IMR-90 (cell line): ENCODE measurements around the gene SLC18B1. TPM values are rescaled to one million over a fixed set of nuclear protein-coding genes. Genes with fewer than 3 reads are reported as not detected.

Source experiments
- ATAC-seq: fragments of 200-7000 bp; cut with Tn5 transposase; 2 replicates; pipeline ENCODE4 v1.9.1; 2020; ENCODE audit warnings: low read depth, mild to moderate bottlenecking, moderate library complexity
- BruUV-seq: library from RNA; stranded (reverse); fragments of 400-500 nt; replicated peaks from 2 replicates; lab custom pipeline; 2021; lab: Mats Ljungman, UMichigan
- CTCF ChIA-PET: fragments of 300-600 bp; formaldehyde crosslinking; extraction: SDS; loops from one replicate; lab custom pipeline; 2021; ENCODE audit warnings: antibody characterized with exemption; lab: Yijun Ruan, JAX
- POLR2A ChIA-PET: fragments of 300-600 bp; sonication (Branson Sonifier 250); formaldehyde crosslinking; loops from one replicate; lab custom pipeline; 2022; ENCODE audit warnings: antibody characterized with exemption; ENCODE audit not compliant: unreplicated experiment; lab: Charles Lee
- DNase-seq: peaks from one replicate; pipeline ENCODE4 v3.0.0; 2013
- H2AFZ ChIP-seq: replicated peaks from 2 replicates; pipeline ENCODE3; 2013; ENCODE audit warnings: low read length, mild to moderate bottlenecking; ENCODE audit not compliant: poor library complexity
- H2AK5ac ChIP-seq: 2 replicates; pipeline ENCODE4 v1.6.1; 2013; ENCODE audit warnings: low read depth, low read length, inconsistent platforms
- H2AK9ac ChIP-seq: replicated peaks from 2 replicates; pipeline ENCODE3; 2013; ENCODE audit warnings: mild to moderate bottlenecking, low read depth, low read length, moderate library complexity; ENCODE audit not compliant: poor library complexity
- H2BK120ac ChIP-seq: 2 replicates; pipeline ENCODE4 v1.6.1; 2013; ENCODE audit warnings: low read depth, low read length, inconsistent platforms
- H2BK15ac ChIP-seq: 3 replicates; pipeline ENCODE4 v1.6.1; 2013; ENCODE audit warnings: low read depth, low read length, inconsistent platforms
- H2BK20ac ChIP-seq: 2 replicates; pipeline ENCODE4 v1.6.1; 2013; ENCODE audit warnings: low read depth, mild to moderate bottlenecking, inconsistent platforms, low read length, moderate library complexity
- H2BK5ac ChIP-seq: 2 replicates; pipeline ENCODE4 v1.6.1; 2013; ENCODE audit warnings: mild to moderate bottlenecking, low read depth, low read length, inconsistent platforms; ENCODE audit not compliant: poor library complexity, severe bottlenecking
- H3K14ac ChIP-seq: replicated peaks from 2 replicates; pipeline ENCODE4 v1.6.1; 2013; ENCODE audit warnings: low read depth, low read length, inconsistent platforms
- H3K18ac ChIP-seq: 2 replicates; pipeline ENCODE4 v1.6.1; 2013; ENCODE audit warnings: low read depth, low read length, control low read depth
- H3K23ac ChIP-seq: 2 replicates; pipeline ENCODE4 v1.6.1; 2013; ENCODE audit warnings: low read depth, low read length, inconsistent platforms
- H3K27ac ChIP-seq: 2 replicates; pipeline ENCODE4 v1.5.1; 2013; ENCODE audit warnings: mild to moderate bottlenecking, control low read depth, low read length; ENCODE audit not compliant: insufficient read depth
- H3K27me3 ChIP-seq: 2 replicates; pipeline ENCODE4 v1.6.1; 2013; ENCODE audit warnings: low read length; ENCODE audit not compliant: control insufficient read depth, insufficient read depth
- H3K36me3 ChIP-seq: 2 replicates; pipeline ENCODE4 v1.6.1; 2013; ENCODE audit warnings: low read length, mixed read lengths; ENCODE audit not compliant: control insufficient read depth, insufficient read depth
- H3K4ac ChIP-seq: 2 replicates; pipeline ENCODE4 v1.6.1; 2013; ENCODE audit warnings: low read depth, low read length, inconsistent platforms
- H3K4me1 ChIP-seq: 2 replicates; pipeline ENCODE4 v1.6.1; 2013; ENCODE audit warnings: low read length, mixed read lengths; ENCODE audit not compliant: control insufficient read depth, insufficient read depth
- H3K4me2 ChIP-seq: 2 replicates; pipeline ENCODE4 v1.6.1; 2013; ENCODE audit warnings: low read depth, mild to moderate bottlenecking, control low read depth, low read length, moderate library complexity
- H3K4me3 ChIP-seq: 2 replicates; pipeline ENCODE4 v1.5.1; 2013; ENCODE audit warnings: low read depth, mild to moderate bottlenecking, control low read depth, low read length, moderate library complexity; ENCODE audit not compliant: insufficient read depth
- H3K56ac ChIP-seq: 2 replicates; pipeline ENCODE4 v1.6.1; 2013; ENCODE audit warnings: low read length, inconsistent platforms; ENCODE audit not compliant: insufficient read depth; ENCODE audit errors: extremely low read depth
- H3K79me1 ChIP-seq, 2 experiments: 2 replicates each; pipeline ENCODE4 v1.6.1; 2013; ENCODE audit warnings: low read length in 2 of 2, inconsistent platforms in 1 of 2, low read depth in 1 of 2
- H3K9ac ChIP-seq: 2 replicates; pipeline ENCODE4 v1.6.1; 2013; ENCODE audit warnings: low read depth, low read length, control low read depth
- H3K9me1 ChIP-seq: 2 replicates; pipeline ENCODE4 v1.6.1; 2013; ENCODE audit warnings: low read length, inconsistent platforms; ENCODE audit not compliant: insufficient read depth
- H3K9me3 ChIP-seq: 2 replicates; pipeline ENCODE4 v1.6.1; 2013; ENCODE audit warnings: low read length; ENCODE audit not compliant: control insufficient read depth, insufficient read depth
- H4K20me1 ChIP-seq: 2 replicates; pipeline ENCODE4 v1.6.1; 2013; ENCODE audit warnings: low read length, inconsistent platforms; ENCODE audit not compliant: insufficient read depth
- H4K5ac ChIP-seq: 2 replicates; pipeline ENCODE4 v1.6.1; 2013; ENCODE audit warnings: mild to moderate bottlenecking, low read depth, low read length, control low read depth
- H4K8ac ChIP-seq, 2 experiments: 2 replicates each; pipeline ENCODE4 v1.6.1; 2013; ENCODE audit warnings: low read depth in 2 of 2, low read length in 2 of 2, control low read depth in 1 of 2, inconsistent platforms in 1 of 2
- H4K91ac ChIP-seq: 2 replicates; pipeline ENCODE4 v1.6.1; 2013; ENCODE audit warnings: low read depth, low read length, inconsistent platforms; ENCODE audit not compliant: insufficient read depth
- BHLHE40 ChIP-seq: fragments of 150-350 bp; IDR thresholded peaks from 2 replicates; pipeline ENCODE4 v1.6.1; 2016; ENCODE audit warnings: mild to moderate bottlenecking, low read depth, low read length
- CEBPB ChIP-seq: IDR thresholded peaks from 2 replicates; pipeline ENCODE4 v1.6.1; 2012; ENCODE audit warnings: low read depth, low read length, improper control_type of control experiment
- CHD1 ChIP-seq: IDR thresholded peaks from 2 replicates; pipeline ENCODE4 v1.6.1; 2012; ENCODE audit warnings: low read depth, low read length, improper control_type of control experiment
- ELK1 ChIP-seq: fragments of 150-350 bp; IDR thresholded peaks from 2 replicates; pipeline ENCODE4 v1.6.1; 2016; ENCODE audit warnings: low read depth, mild to moderate bottlenecking, low read length, moderate library complexity, borderline replicate concordance
- FOS ChIP-seq: fragments of 150-350 bp; IDR thresholded peaks from 2 replicates; pipeline ENCODE4 v1.6.1; 2016; ENCODE audit warnings: low read depth, low read length
- MAFK ChIP-seq: IDR thresholded peaks from 2 replicates; pipeline ENCODE4 v1.6.1; 2012; ENCODE audit warnings: low read depth, low read length, improper control_type of control experiment
- MAZ ChIP-seq: IDR thresholded peaks from 2 replicates; pipeline ENCODE4 v1.6.1; 2012; ENCODE audit warnings: low read depth, mild to moderate bottlenecking, low read length, improper control_type of control experiment, moderate library complexity, borderline replicate concordance
- MXI1 ChIP-seq: IDR thresholded peaks from 2 replicates; pipeline ENCODE4 v1.6.1; 2012; ENCODE audit warnings: low read depth, mild to moderate bottlenecking, low read length, moderate library complexity, borderline replicate concordance
- NFE2L2 ChIP-seq: fragments of 150-350 bp; IDR thresholded peaks from 2 replicates; pipeline ENCODE4 v1.6.1; 2016; ENCODE audit warnings: low read depth, mild to moderate bottlenecking, low read length
- POLR2A ChIP-seq: IDR thresholded peaks from 2 replicates; pipeline ENCODE4 v1.6.1; 2012; ENCODE audit warnings: mild to moderate bottlenecking, low read depth, low read length
- RCOR1 ChIP-seq: IDR thresholded peaks from 2 replicates; pipeline ENCODE4 v1.6.1; 2012; ENCODE audit warnings: mild to moderate bottlenecking, low read length, improper control_type of control experiment; ENCODE audit not compliant: insufficient replicate concordance
- RFX5 ChIP-seq: IDR thresholded peaks from 2 replicates; pipeline ENCODE4 v1.8.0; 2012; ENCODE audit warnings: low read depth, mild to moderate bottlenecking, low read length, moderate library complexity
- SMC3 ChIP-seq: fragments of 150-350 bp; IDR thresholded peaks from 2 replicates; pipeline ENCODE4 v1.6.1; 2016; ENCODE audit warnings: low read depth, mild to moderate bottlenecking, antibody characterized with exemption, low read length, moderate library complexity
- WGBS, 2 experiments: methylation state at CpG; one replicate each; pipeline versions ENCODE4 v1.1.5 to v1.1.7; 2013; ENCODE audit warnings: missing lambda C conversion rate in 2 of 2; ENCODE audit not compliant: insufficient read length in 1 of 2; ENCODE audit errors: extremely low coverage in 2 of 2; 5-methylcytosine and 5-hydroxymethylcytosine counted together
- dilution Hi-C: fragments of 300-500 bp; cut with HindIII; formaldehyde crosslinking; loops from one replicate; pipeline ENCODE4 v1.14.3; 2018; ENCODE audit warnings: low sequenced_read_pairs; ENCODE audit not compliant: unreplicated experiment
- in situ Hi-C: fragments of 300-500 bp; cut with MboI; formaldehyde crosslinking; loops from 3 replicates; pipeline ENCODE4 v1.14.3; 2019; ENCODE audit warnings: low sequenced_read_pairs, inconsistent platforms, mixed read lengths
- intact Hi-C: fragments of 100-400 bp; cut with micrococcal nuclease; formaldehyde crosslinking; loops from 2 replicates; pipeline ENCODE4 v1.10.0; 2022
- polyA plus RNA-seq, 3 experiments: library from polyadenylated mRNA; depleted of rRNA; stranded (reverse); fragments of >200 nt; gene quantifications; 2 replicates each; pipeline ENCODE4 v1.2.3, GENCODE V29; 2012; ENCODE audit warnings: low replicate concordance in 1 of 3
- total RNA-seq: library from RNA; depleted of rRNA; stranded (reverse); fragments of >200 nt; gene quantifications from 2 replicates; pipeline ENCODE4 v1.2.3, GENCODE V29; 2012
- TF ChIP-seq, protein P1 (sequence below): conservative IDR thresholded peaks from 2 replicates; pipeline ENCODE4 v1.5.1; 2012; ENCODE audit warnings: mild to moderate bottlenecking, low read depth, low read length, improper control_type of control experiment
- TF ChIP-seq, protein P2 (sequence below): fragments of 150-350 bp; IDR thresholded peaks from 2 replicates; pipeline ENCODE4 v1.6.1; 2017; ENCODE audit warnings: mild to moderate bottlenecking, antibody characterized with exemption, low read length, low read depth

Gene SLC18B1
- total and polyA plus RNA-seq, 2 of the 4 experiments (the other 2 are of a cell fraction) = 2.4 to 2.5 TPM

DNA sequence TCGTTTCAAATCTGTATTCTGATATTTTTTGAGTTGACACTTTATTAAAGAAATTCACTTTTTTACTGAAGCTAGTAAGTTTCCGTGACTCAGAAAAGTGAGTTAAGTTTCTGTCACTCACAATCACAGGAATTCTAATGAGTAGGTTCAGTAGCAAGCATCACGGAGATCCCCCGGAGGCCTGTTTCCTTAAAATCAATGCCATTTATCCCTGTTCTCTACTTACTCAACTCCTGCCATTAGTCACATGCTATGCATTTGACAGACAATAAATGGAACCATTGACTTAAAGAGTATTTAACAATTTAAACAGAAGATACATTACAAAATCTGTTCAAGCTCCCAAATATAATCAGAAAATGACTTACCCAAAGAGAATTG, 9.1 kb downstream of the SLC18B1 start:
- Histone ChIP-seq H3K14ac (no peak overlapping the region), H2AK5ac (no peak overlapping the region), H3K4me2 (no peak overlapping the region), H3K9ac (no peak overlapping the region), H3K27me3 (no peaks in the 10 kb centered on the region), H3K18ac (no peak overlapping the region), H4K8ac (no peak overlapping the region), H3K4ac (no peak overlapping the region), H3K9me3 (no peaks in the 10 kb centered on the region), H4K5ac (no peak overlapping the region), H2BK20ac (no peak overlapping the region), H3K27ac (no peak overlapping the region), H3K23ac (no peak overlapping the region), H4K91ac (no peak overlapping the region), H4K20me1 (no peaks in the 10 kb centered on the region), H2BK120ac (no peak overlapping the region), H2BK15ac (no peak overlapping the region), H3K4me3 (no peak overlapping the region), H3K36me3 (peaks cover 8% of the 10 kb centered on the region; the same call in 1 of the 2 replicates), H2AK9ac (no peak overlapping the region), H2BK5ac (no peak overlapping the region), H2AFZ (no peak overlapping the region), H3K4me1 (no peaks in the 10 kb centered on the region), H3K9me1 (no peaks in the 10 kb centered on the region), H3K56ac (no peak overlapping the region), H3K79me1 (no peaks in the 10 kb centered on the region)
- TF ChIP-seq, protein P1, sequence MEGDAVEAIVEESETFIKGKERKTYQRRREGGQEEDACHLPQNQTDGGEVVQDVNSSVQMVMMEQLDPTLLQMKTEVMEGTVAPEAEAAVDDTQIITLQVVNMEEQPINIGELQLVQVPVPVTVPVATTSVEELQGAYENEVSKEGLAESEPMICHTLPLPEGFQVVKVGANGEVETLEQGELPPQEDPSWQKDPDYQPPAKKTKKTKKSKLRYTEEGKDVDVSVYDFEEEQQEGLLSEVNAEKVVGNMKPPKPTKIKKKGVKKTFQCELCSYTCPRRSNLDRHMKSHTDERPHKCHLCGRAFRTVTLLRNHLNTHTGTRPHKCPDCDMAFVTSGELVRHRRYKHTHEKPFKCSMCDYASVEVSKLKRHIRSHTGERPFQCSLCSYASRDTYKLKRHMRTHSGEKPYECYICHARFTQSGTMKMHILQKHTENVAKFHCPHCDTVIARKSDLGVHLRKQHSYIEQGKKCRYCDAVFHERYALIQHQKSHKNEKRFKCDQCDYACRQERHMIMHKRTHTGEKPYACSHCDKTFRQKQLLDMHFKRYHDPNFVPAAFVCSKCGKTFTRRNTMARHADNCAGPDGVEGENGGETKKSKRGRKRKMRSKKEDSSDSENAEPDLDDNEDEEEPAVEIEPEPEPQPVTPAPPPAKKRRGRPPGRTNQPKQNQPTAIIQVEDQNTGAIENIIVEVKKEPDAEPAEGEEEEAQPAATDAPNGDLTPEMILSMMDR = no peak
- TF ChIP-seq MAZ (no peak), MAFK (no peak), CEBPB (no peak), NFE2L2 (no peak), POLR2A (no peak), RCOR1 (no peak), CHD1 (no peak), ELK1 (no peak), MXI1 (no peak), BHLHE40 (no peak), SMC3 (no peak), FOS (no peak), RFX5 (no peak)
- TF ChIP-seq, protein P2, sequence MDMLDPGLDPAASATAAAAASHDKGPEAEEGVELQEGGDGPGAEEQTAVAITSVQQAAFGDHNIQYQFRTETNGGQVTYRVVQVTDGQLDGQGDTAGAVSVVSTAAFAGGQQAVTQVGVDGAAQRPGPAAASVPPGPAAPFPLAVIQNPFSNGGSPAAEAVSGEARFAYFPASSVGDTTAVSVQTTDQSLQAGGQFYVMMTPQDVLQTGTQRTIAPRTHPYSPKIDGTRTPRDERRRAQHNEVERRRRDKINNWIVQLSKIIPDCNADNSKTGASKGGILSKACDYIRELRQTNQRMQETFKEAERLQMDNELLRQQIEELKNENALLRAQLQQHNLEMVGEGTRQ = no peak
- dilution Hi-C loops (no loop called here), intact Hi-C loops (loop anchor here (10.0 kb wide), 1 partner anchor 495 kb away; no protein-coding TSS in a partner anchor), in situ Hi-C loops (no loop called here)
- DNase-seq = no peak
- no CpG with 5 or more reads among the region's 4 CpGs for WGBS, 2 experiments
- no peak for ATAC-seq
- CTCF ChIA-PET = interaction anchor here (0.9 kb wide), 1 partner anchor 9 kb away, joined by 3 read pairs; the partner anchor contains the start of gene SLC18B1
- POLR2A ChIA-PET = no interaction called here
- BruUV-seq = no TSS peak
